Measurements from ENCODE around the gene PFKFB3.
"Not testable (repeated sequence)": the region's sequence is repeated elsewhere in the genome, so short reads cannot be mapped to it uniquely, and the experiment has no call there.

PFKFB3 gene

DNA sequence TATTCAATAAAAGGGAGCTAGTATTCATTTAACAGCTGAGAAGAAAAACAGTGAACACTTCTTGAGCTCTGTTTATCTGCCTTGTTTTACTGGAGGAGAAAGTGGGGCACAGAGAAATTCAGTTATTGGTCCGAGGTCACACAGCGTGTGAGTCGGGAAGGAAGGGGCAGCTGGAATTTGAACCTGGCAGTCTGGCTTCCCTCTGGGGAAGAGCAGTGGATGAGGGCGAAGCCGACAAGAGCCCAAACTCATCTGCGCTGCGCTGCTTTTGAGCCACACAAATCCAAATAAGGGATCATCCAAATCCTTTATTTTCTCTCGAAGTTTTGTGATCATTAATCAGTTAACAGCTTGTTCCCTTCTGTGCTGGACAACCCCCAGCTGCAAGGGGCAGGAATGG lies 23.7 kb upstream of the PFKFB3 start:
- DNase-seq: no peak

DNA sequence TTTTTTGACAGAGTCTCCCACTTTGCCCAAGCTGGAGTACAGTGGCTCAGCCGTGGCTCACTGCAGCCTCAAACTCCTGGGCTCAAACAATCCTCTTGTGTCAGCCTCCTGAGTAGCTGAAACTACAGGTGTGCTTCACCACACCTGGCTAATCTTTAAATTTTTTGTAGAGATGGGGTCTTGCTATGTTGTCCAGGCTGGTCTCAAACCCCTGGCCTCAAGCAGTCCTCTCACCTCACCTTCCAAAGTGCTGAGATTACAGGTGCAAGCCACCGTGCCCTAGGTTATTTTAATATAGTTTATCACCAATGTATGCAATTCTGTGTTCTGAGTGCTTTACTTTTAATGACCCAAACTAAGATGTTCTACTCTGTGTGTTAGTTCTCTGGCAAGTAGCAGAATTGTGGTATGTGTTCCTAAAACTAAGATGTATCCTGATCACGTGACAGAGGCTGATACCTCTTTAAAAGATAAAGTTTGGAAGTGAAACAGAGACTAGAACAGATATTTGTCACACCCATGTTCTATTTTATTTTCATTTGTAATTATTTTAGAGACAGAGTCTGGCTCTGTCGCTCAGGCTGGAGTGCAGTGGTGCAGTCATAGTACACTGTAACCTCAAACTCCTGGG lies 22.1 kb upstream of the PFKFB3 start:
- no peak for DNase-seq

DNA sequence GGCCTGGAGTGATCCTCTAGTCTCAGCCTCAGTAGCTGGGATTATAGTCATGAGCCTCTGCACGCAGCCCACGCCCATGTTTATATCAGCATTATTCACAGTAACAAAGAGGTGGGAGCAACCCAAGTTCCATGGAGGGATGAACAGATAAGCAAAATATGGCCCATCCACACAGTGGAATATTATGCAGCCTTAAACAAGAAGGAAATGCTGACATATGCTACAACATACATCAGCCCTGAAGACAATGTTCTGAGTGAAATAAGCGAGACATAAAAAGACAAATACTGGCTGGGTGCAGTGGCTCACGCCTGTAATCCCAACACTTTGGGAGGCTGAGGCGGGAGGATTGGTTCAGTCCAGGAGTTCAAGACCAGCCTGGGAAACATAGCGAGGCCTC lies 21.5 kb upstream of the PFKFB3 start:
- no peak for DNase-seq

DNA sequence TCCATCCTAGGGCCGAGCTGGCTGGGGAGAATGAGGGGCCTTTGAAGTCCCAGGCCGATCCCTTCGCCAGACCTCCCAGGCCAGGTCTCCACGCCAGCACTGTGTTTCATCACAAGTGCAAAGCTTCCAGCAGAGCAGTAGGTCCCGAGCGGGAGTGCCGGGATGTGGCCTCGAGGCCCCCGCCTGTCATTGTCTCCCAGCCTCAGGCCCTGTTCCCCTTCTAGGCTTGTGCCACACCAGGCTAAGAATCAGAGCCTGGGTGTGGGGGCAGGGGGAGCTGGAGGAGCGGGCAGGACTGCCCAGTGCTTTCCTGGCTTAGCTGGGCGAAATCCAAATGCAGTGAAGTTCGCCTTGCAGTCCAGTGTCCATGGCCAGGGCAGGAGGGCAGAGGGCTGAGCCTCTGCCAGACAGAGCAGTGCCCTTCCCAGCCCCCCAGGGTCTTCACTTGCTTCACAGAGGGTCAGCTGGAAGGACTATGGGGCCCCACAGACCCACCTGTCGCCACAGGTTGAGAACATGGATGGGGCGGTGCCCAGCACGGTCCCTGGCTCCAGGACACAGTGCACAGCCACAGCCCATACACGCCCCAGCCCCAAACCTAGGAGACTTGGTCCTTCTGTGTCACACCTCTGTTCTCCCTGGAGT lies 20.2 kb upstream of the PFKFB3 start:
- DNase-seq: no peak

DNA sequence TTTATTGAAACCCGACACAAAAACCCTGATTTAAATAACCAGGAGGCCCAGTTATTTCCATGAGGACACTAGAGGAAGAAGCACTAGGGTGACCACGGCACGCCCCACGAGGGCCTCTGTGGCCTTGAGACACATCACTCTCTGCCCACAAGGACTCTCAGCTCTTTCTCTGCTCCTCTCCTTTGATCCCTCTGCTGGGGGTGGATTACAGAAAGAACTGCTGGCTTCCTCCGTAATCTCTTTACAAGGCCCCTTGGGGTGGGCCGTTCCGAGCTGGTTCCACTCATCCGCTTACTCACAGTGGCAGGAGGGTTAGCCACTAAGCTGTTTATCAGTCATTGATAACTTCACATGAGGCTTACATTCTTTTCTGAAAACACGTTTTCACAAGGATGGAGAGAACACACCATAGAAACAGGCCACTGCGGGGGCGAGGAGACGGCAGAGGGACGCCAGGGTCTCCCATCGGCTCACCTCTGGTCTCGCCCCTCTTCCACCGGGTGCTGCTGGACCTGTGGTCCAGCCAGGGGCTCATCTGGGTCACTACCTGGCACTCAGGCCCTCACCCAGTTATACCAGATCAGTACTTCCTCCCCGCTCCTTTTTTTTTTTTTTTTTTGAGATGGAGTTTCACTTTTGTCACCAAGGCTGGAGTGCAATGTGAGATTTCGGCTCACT lies 17.6 kb upstream of the PFKFB3 start:
- no peak for DNase-seq

DNA sequence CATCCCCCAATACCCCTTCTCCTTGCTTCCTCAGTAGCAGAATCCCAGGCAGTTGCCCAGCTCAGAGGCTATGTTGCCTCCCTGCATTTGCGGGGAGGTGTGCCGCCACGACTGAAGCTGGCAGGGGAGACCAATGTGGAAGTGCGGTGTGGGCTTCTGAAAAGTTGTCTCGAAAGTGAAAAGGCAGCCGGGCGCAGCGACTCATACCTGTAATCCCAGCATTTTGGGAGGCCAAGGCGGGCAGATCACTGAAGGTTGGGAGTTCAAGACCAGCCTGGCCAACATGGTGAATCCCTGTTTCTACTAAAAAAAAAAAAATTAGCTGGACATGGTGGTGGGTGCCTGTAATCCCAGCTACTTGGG lies 15.9 kb upstream of the PFKFB3 start:
- DNase-seq: no peak

DNA sequence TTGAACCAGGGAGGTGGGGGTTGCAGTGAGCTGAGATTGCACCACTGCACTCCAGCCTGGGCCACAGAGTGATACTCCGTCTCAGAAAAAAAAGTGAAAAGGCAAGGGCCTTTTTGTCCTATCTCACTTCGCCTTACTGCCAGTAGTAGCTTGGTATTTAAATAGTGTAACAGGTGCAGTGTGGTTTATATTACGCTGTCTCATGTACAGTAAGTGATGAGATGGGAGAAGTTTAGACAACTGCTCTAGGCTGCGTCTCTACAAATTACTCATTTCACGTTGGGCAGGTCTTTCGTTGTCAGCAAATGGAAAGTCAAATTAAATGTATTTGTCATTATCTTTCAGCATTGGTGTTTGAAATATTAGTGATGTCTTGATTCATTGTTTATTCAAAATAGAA lies 15.5 kb upstream of the PFKFB3 start:
- no peak for DNase-seq

DNA sequence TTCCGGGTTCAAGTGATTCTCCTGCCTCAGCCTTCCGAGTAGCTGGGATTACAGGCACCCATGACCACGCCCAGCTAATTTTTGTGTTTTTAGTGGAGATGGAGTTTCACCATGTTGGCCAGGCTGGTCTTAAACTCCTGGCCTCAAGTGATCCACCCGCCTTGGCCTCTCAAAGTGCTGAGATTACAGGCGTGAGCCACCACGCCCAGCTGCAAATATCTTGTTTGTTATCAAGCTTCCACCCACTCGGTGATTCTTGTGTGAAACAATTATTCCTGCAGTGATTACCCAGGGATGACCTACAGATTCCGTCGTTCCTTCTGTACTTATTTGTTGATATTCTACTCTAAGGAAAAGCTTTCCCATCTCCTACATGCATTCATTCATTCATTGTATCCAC lies 12.7 kb upstream of the PFKFB3 start:
- DNase-seq: not testable (repeated sequence)

DNA sequence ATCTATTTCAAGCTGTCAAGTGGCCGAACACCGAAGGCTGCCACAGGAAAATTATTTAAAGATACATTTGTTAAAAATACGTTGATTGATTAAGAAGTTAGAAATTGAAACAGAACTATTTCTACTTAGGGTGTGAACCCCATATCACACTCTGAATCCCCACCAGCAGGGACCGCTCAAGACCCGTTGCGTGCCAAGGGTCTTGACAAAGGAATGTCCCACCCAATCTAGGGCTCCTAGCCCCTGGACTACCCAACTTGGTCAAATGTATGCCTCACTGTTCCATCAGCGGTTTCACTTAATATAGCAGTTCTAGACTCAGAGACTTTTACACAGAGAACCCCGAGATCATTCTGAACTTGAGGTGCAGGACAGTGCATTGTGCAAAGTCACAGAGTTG lies 11.6 kb upstream of the PFKFB3 start:
- no peak for DNase-seq

DNA sequence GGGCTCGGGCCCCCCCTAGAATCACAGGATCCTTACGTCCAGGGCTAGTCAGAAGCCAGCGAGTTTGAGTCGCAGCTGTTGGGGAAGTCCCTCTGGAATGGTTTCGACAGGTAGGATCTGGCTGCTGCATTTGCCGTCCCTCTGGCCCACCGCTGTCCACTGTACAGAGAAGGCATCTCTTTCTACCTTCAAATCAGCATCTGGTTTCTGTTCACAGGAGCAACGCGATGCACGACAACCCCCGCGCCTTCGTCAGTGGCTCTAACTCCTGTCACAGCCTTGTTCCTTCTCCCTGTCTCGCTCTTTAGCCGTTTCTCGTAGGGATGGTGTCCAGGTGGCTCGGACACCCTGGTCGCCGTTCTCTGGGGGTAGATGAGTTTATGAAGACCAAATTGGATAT lies 11.2 kb upstream of the PFKFB3 start:
- no peak for DNase-seq

DNA sequence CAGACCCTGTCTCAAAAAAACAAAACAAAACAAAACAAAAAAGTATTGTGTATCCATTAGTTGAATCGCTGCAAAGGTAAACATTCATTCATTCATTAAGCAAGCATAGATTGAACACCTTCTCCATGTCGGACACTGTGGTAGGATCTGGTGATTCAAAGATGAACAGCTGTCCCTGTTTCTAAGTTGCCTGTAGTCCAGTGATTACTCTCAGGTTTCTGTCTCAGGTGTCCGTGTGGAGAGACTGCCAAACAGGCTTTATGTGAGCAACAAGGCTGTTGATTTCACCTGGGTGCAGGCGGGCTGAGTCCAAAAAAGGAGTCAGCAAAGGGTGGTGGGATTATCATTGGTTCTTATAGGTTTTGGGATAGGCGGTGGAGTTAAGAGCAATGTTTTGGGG lies 9.4 kb upstream of the PFKFB3 start:
- DNase-seq: not testable (repeated sequence)

DNA sequence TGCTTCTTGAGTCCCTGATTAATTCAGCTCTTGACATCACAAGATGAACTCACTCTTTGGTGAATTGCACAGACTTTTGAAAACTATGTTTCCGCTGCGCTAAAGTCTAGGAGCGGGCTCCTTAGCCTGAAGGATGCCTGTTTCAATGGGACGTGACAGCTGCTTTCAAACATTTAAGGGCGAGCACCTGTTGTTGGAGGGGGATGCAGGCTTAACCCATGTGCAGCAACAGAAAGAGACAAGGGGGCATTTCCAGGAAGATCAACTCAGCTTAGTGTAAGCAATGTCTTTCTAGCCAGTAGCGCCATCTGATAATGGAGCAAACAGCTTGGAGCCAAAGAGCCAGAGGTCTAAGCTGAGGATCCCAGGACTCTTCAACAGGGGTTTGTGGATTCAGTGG lies 8.4 kb upstream of the PFKFB3 start:
- no peak for DNase-seq

DNA sequence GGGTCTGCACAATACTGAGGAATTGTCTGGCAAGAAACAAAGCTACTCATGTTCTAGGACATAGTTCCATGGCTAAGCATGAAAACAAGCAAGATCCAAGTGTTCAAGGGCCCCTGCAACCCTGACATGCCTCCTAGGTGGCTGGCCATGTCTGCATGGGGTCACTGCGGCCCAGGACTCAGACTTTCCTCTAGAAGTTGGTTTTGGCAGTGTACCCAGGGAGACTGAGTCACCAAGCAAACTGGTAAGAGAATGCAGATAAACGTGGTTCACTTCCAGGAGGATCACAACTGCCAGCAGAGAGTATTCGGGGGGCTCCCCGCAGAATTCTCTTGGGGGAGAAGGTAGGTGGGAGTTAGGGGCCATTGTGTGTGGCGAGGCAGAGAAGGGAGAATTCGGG lies 7.4 kb upstream of the PFKFB3 start:
- no peak for DNase-seq

DNA sequence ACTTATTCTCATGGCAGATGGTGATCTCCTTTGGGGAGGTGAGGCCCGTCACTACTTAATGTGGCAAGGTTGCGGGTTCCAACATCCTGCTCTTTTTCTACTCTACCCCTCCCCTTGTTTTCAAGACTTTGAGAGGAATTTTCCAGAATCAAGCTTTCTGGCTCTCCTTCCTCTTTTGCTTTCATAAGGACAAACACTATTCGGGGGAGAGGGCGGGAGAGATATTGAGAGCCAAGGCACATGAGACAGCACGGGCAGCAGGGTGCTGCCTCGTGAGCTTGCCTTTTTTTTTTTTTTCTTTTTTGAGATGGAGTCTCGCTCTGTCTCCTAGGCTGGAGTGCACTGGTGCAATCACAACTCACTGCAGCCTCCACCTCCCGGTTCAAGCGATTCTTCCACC lies 6.9 kb upstream of the PFKFB3 start:
- DNase-seq: no peak

DNA sequence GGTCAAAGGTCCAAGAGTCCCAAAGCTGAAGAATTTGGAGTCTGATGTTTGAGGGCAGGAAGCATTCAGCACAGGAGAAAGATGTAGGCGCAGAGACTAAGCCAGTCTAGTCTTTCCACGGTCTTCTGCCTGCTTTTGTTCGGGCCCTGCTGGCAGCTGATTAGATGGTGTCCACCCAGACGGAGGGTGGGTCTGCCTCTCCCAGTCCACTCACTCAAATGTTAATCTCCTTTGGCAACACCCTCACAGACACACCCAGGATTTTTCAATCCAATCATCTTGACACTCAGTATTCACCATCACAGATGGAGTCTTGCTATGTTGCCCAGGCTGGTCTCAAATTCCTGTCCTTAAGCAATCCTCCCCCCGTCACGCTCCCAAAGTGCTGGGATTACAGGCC lies 6.2 kb upstream of the PFKFB3 start:
- DNase-seq: not testable (repeated sequence)

DNA sequence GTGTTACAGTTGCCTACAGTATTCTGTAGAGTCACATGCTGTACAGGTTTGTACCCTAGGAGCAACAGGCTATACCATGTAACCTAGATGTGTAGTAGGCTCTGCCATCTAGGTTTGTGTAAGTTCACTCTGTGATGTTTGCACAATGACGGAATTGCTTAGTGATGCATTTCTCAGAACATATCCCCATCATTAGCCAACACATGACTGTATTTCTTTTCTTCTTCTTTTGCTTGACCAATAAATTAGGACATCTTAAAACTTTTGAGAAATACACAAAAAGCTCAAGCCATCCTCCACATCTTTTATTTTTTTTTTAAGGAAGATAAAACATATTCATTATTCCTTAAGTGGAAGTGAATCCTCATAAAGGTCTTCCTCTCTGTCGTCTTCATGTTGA lies 5.4 kb upstream of the PFKFB3 start:
- DNase-seq: no peak

DNA sequence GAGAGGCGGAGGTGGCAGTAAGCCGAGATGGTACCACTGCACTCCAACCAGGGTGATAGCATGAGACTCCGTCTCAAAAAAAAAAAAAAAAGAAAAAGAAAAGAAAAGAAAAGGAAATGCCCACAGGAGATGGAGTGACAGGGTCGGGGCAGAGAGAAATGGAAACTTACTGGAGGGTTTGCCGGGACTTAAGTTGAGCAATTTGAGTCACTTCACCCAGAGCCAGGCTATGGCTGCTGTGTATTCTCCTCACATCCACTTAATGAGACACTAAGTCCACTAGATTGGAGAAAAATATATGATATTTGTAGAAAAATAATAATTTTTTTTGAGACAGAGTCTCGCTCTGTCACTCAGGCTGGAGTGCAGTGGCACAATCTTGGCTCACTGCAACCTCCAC lies 4.6 kb upstream of the PFKFB3 start:
- no peak for DNase-seq

DNA sequence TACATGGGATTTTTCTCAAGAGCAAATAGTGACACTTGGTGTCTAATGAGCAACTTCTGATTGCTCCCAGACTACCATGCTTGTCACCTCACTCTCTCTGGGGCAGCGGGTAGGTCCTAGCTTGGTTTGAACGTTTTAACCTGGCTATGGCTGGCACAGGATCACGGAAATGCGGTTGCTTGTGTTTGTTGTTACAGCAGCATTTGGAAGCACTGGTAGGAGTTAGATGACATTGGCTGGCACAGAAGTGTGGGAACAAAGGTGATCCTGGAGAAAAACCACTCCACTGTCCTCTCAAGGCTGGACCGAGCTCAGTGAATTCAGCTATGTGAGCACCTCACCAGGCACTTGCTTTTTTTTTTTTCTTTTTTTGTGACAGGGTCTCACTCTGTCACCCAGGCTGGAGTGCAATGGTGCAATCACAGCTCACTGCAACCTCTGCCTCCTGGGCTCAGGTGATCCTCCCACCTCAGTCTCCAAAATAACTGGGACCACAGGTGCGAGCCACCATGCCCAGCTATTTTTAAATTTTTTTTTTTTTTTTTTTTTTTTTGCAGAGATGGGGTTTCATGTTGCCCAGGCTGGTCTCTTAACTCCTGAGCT lies 3.5 kb upstream of the PFKFB3 start:
- no peak for DNase-seq

DNA sequence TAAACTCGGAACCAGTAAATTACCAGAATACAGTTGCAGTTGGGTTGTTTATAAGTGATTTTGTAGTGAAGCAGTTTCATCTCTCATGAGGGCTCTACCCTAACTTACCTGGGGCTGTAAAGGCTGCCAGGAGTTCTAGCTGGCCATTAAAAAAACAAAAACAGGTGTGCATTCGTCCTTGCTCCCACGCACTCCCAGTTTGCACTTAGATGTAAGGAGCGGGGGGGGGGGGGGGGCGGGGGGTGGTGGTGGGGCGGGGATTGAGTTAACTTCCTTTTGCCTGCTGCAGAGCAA lies 2.3 kb upstream of the PFKFB3 start:
- DNase-seq: no peak

DNA sequence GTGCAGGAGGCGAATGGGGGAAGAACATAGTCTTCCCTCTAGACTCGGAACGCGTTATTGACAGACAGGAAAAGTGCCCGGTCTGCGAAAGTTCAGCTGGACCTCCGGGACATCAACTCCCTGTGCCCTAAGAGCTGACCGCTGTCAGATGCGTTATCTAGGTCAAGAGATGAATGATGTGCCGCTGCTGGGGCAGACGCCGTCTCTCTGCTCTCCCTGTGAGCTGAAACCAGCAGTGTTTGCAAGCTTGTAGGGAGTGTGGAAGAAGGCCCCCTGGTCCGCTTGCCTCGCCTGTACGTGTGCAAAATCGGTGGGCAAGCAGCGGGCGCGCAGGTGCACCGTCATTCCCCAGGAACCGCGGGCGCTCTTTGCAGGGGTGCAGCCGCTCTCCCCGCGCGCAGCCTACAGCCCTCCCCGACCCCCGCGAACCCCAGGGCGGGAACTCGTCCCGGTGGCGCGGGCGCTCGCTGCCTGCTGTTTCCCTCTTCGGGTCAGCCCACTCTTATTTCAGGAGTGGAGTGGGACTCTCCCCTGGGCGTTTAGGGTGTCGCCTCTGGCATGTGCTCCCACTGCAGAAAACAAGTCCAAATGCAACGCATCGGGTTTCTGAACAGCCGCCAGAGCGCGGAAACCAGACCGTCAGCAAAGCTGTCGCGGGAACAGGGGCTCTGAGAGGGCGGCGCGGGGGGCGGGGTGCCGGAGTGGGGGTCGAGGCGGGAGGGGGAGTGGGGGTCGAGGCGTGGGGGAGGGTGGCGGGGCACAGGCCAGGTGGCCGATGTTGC lies 1.8 kb upstream of the PFKFB3 start:
- peak; percentile 28 for DNase-seq

DNA sequence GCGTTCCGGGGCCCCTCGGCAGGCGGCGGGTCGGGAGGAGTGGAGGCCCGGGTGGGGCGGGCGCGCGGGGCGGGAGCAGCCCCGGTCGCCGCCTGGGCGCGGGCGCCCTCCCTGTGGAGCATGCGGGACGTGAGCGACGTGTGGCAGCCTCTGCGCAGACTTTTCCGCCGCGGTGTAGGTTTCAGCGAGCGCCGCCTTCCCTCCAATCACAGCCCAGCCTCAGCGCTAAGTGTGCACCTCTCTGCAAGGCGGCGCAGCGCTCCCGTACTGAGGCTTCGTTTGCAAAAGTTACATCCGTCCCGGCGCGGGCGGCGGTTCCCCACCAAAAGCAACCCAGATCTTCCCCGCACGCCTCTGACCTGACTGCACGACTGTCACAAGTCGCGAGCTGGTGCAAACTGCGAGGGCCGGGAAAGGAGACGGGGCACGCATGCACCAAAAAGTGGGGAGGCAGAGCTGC lies 1.2 kb upstream of the PFKFB3 start:
- DNase-seq: peak; percentile 42

DNA sequence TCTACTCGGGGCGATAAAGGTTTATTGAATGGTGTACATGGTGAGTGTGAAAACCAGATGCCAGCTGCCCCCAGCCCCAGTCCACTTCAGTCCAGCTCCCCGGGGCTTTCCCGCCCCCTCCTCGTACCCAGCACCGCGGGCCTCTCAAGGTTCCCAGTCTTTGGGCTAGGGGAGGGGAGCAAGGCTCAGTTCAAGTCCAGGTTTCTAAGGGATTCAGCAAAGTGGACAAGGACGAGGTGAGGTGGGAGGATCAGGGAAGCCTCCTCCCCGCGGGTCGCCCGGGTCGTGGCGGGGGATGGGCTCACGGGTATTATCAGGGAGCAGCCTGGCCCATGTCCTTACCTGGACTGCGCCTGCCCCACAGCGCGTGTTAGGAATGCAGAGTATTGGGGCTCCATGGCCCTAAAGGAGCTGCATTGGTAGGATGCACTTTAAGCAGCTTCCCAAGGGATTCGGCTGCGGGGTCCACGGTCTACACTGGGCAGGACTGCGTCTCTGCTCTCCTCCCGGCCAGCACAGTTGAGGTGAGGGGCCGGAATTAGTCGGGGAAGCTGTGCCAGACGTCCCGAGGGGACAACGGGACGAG lies 541 bp upstream of the PFKFB3 start:
- no peak for DNase-seq

All from NCI-H345 (cell line).